DOHH2 (cell line): ENCODE data around the gene GALNT13.

Experiments used
- H3F3A ChIP-seq: fragments of 200-600 bp; sonication (generic), shearing (Covaris generic); 2 replicates; pipeline ENCODE4 v1.6.0; 2016; ENCODE audit warnings: antibody characterized with exemption, mild to moderate bottlenecking; ENCODE audit not compliant: control insufficient read depth, insufficient read depth
- H3K27ac ChIP-seq: fragments of 200-600 bp; sonication (generic); 2 replicates; pipeline ENCODE4 v1.5.1; 2014; ENCODE audit warnings: low read depth, mild to moderate bottlenecking, low read length, moderate library complexity
- H3K27me3 ChIP-seq: fragments of 200-600 bp; sonication (generic); 2 replicates; pipeline ENCODE4 v1.6.1; 2014; ENCODE audit warnings: mild to moderate bottlenecking, low read length, mixed read lengths; ENCODE audit not compliant: control insufficient read depth
- H3K36me3 ChIP-seq: fragments of 200-600 bp; sonication (generic); 2 replicates; pipeline ENCODE4 v1.6.1; 2014; ENCODE audit warnings: mild to moderate bottlenecking, low read length, moderate library complexity, mixed read lengths; ENCODE audit not compliant: control insufficient read depth
- H3K4me1 ChIP-seq: fragments of 200-600 bp; sonication (generic); 2 replicates; pipeline ENCODE4 v1.6.1; 2014; ENCODE audit warnings: mild to moderate bottlenecking, low read length, mixed read lengths; ENCODE audit not compliant: control insufficient read depth
- H3K4me2 ChIP-seq: fragments of 200-600 bp; sonication (generic); 2 replicates; pipeline ENCODE4 v1.6.0; 2014; ENCODE audit warnings: mild to moderate bottlenecking, low read length, moderate library complexity
- H3K4me3 ChIP-seq: fragments of 200-600 bp; sonication (generic); 2 replicates; pipeline ENCODE4 v1.5.1; 2014; ENCODE audit warnings: mild to moderate bottlenecking, low read length, mixed read lengths
- H3K79me2 ChIP-seq: fragments of 200-600 bp; sonication (generic); 2 replicates; pipeline ENCODE4 v1.6.1; 2014; ENCODE audit warnings: mild to moderate bottlenecking, low read length, mixed read lengths; ENCODE audit not compliant: control insufficient read depth
- H3K9me2 ChIP-seq: fragments of 200-600 bp; sonication (generic); replicated peaks from 2 replicates; pipeline ENCODE4 v1.6.1; 2014; ENCODE audit warnings: mild to moderate bottlenecking, low read length, mixed read lengths; ENCODE audit not compliant: control insufficient read depth
- H3K9me3 ChIP-seq: fragments of 200-600 bp; sonication (generic); 2 replicates; pipeline ENCODE4 v1.6.1; 2014; ENCODE audit warnings: antibody characterized with exemption, low read length, mixed read lengths; ENCODE audit not compliant: control insufficient read depth, insufficient read depth
- H4K20me1 ChIP-seq: fragments of 200-600 bp; sonication (generic); 2 replicates; pipeline ENCODE4 v1.6.0; 2014; ENCODE audit warnings: low read depth, mild to moderate bottlenecking, antibody characterized with exemption, low read length, moderate library complexity; ENCODE audit not compliant: control insufficient read depth, insufficient read depth
- EZH2phosphoT487 ChIP-seq: fragments of 200-600 bp; sonication (generic); IDR thresholded peaks from 2 replicates; pipeline ENCODE4 v1.6.1; 2017; ENCODE audit warnings: borderline replicate concordance, mild to moderate bottlenecking, antibody characterized with exemption, low read length, moderate library complexity, mixed read lengths
- TF ChIP-seq, protein P1 (sequence below): fragments of 200-600 bp; sonication (generic); IDR thresholded peaks from one replicate; pipeline ENCODE4 v1.5.1; 2014; ENCODE audit warnings: antibody characterized with exemption, mild to moderate bottlenecking, low read depth, low read length; ENCODE audit not compliant: poor library complexity, severe bottlenecking

GALNT13 gene

DNA sequence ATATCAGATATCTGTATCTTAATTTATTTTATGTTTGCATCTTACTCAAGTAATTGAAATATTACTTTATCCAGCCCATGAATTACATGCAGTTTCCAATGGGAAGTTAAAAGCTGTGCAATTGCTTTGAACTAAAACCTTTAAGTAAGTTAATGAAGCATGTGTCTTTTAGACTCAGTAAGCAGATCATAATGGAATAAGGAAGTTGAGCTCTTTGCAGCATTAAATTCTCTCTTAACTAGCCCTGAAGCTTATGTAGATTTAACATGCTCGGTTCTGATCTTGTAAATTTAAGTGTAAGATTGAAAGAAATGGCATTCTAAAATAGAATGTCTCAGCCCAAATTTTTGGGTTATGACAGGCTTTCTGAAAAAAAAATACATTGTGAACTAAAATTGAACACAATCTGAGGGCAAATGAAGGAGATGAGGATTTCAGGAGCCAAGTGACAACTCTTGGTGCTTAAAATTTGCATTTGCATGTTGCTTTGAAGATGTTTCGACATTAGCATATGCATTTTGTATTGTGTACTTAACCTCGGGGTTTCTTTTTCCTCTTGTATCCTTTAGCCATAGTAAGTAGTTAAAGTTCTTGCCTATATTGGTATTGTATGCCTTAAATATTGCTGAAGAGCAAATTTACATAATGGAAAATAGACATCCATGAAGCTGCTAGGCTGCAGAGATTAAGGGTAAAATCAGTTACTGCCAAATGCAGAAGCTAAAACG lies 529.0 kb downstream of the GALNT13 start:
- Histone ChIP-seq H3K9me2 (no peaks in the 10 kb centered on the region), H4K20me1 (no peaks in the 10 kb centered on the region), H3K4me3 (no peak overlapping the region), H3F3A (no peaks in the 10 kb centered on the region), H3K4me1 (no peaks in the 10 kb centered on the region), H3K27ac (no peak overlapping the region), H3K36me3 (no peaks in the 10 kb centered on the region), H3K9me3 (no peaks in the 10 kb centered on the region), H3K79me2 (no peaks in the 10 kb centered on the region), H3K4me2 (no peak overlapping the region), H3K27me3 (no peaks in the 10 kb centered on the region)
- TF ChIP-seq EZH2phosphoT487, result no peak
- TF ChIP-seq, protein P1, sequence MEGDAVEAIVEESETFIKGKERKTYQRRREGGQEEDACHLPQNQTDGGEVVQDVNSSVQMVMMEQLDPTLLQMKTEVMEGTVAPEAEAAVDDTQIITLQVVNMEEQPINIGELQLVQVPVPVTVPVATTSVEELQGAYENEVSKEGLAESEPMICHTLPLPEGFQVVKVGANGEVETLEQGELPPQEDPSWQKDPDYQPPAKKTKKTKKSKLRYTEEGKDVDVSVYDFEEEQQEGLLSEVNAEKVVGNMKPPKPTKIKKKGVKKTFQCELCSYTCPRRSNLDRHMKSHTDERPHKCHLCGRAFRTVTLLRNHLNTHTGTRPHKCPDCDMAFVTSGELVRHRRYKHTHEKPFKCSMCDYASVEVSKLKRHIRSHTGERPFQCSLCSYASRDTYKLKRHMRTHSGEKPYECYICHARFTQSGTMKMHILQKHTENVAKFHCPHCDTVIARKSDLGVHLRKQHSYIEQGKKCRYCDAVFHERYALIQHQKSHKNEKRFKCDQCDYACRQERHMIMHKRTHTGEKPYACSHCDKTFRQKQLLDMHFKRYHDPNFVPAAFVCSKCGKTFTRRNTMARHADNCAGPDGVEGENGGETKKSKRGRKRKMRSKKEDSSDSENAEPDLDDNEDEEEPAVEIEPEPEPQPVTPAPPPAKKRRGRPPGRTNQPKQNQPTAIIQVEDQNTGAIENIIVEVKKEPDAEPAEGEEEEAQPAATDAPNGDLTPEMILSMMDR, result no peak

DNA sequence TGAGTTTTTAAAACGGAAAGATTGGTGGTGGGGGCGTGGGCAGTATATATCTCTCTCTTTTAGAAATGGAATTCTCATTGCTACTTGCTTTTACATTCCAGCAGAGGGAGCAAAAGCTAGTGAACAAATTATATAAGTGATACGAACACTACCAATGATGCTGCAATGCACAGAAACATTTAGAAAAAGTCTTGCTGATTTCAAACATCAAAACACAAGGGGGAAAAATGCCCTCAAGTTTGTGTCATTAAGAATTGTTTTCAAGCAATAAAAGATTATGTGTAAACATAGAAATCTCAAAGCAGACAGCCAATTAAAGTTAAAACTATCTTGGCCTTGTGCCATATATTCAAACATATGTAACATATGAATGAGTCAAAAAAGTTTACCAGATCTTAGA lies 530.5 kb downstream of the GALNT13 start:
- Histone ChIP-seq H3K79me2 (no peaks in the 10 kb centered on the region), H3K27ac (no peak overlapping the region), H3K9me3 (no peaks in the 10 kb centered on the region), H3K27me3 (no peaks in the 10 kb centered on the region), H3K36me3 (no peaks in the 10 kb centered on the region), H3K4me2 (no peak overlapping the region), H4K20me1 (no peaks in the 10 kb centered on the region), H3K4me3 (no peak overlapping the region), H3F3A (no peaks in the 10 kb centered on the region), H3K4me1 (no peaks in the 10 kb centered on the region), H3K9me2 (no peaks in the 10 kb centered on the region)
- no peak for TF ChIP-seq EZH2phosphoT487
- TF ChIP-seq, protein P1, result peak; percentile 50

DNA sequence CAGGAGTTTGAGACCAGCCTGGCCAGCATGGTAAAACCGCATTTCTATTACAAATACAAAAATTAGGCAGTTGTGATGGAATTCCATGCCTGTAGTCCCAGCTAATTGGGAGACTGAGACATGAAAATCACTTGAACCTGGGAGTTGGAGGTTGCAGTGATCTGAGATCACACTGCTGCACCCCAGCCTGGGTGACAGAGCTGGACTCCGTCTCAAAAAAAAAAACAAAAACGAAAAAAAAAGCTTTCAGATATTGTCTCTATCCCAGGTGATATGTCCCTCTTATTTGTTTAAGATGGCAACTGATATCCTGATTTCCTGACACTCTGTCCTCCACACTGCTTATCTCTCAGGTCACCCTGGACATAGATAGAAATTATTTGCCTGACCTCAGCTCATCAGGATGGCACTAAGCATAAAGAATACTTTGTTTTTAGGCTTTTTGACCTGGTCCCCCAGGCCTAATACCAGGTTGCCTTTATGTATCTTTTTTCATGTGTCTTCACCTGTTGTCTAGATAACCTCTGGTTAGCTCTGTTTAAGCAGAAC lies 531.6 kb downstream of the GALNT13 start:
- TF ChIP-seq, protein P1, result no peak
- no peak for TF ChIP-seq EZH2phosphoT487
- Histone ChIP-seq H3K9me3 (no peaks in the 10 kb centered on the region), H3K9me2 (no peaks in the 10 kb centered on the region), H3K36me3 (no peaks in the 10 kb centered on the region), H3K4me1 (no peaks in the 10 kb centered on the region), H3F3A (no peaks in the 10 kb centered on the region), H3K4me2 (no peak overlapping the region), H3K27me3 (no peaks in the 10 kb centered on the region), H3K79me2 (no peaks in the 10 kb centered on the region), H3K4me3 (no peak overlapping the region), H4K20me1 (no peaks in the 10 kb centered on the region), H3K27ac (no peak overlapping the region)
